ENCODE measurements around the gene CNOT1.

- TF ChIP-seq ZFP3 (tag by site-specific recombination; IDR thresholded peaks at IDR 0.05; ENCODE audit: low read depth): no peak
- no peak for TF ChIP-seq ZNF121 (tag by site-specific recombination; IDR thresholded peaks at IDR 0.05)
- no peak for TF ChIP-seq ZBTB7A (tag by site-specific recombination; IDR thresholded peaks at IDR 0.05; ENCODE audit: low read depth)
- no peak for TF ChIP-seq ZNF274 (IDR thresholded peaks at IDR 0.05; ENCODE audit: low read length)
- no peak for TF ChIP-seq ZNF274 (tag by site-specific recombination; IDR thresholded peaks at IDR 0.05; ENCODE audit: borderline replicate concordance)
- no peak for TF ChIP-seq ELK4 (IDR thresholded peaks at IDR 0.05; ENCODE audit: borderline replicate concordance, low read depth, low read length)
- TF ChIP-seq, protein P1, sequence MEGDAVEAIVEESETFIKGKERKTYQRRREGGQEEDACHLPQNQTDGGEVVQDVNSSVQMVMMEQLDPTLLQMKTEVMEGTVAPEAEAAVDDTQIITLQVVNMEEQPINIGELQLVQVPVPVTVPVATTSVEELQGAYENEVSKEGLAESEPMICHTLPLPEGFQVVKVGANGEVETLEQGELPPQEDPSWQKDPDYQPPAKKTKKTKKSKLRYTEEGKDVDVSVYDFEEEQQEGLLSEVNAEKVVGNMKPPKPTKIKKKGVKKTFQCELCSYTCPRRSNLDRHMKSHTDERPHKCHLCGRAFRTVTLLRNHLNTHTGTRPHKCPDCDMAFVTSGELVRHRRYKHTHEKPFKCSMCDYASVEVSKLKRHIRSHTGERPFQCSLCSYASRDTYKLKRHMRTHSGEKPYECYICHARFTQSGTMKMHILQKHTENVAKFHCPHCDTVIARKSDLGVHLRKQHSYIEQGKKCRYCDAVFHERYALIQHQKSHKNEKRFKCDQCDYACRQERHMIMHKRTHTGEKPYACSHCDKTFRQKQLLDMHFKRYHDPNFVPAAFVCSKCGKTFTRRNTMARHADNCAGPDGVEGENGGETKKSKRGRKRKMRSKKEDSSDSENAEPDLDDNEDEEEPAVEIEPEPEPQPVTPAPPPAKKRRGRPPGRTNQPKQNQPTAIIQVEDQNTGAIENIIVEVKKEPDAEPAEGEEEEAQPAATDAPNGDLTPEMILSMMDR (tag by site-specific recombination; IDR thresholded peaks at IDR 0.05): no peak
- no peak for TF ChIP-seq ZNF670 (tag by site-specific recombination; IDR thresholded peaks at IDR 0.05; ENCODE audit: low read depth)
- TF ChIP-seq ZNF302 (tag by site-specific recombination; IDR thresholded peaks at IDR 0.05; ENCODE audit: low read depth): no peak
- no peak for TF ChIP-seq ZNF704 (tag by site-specific recombination; IDR thresholded peaks at IDR 0.05)
- TF ChIP-seq ZNF114 (tag by site-specific recombination; IDR thresholded peaks at IDR 0.05): no peak
Observed at GRCh38 chr16:58492066-58492465, 137.6 kb downstream of the CNOT1 start.
